ENCODE results near the gene IFRD2. TPM values are rescaled to one million over a fixed set of nuclear protein-coding genes. Genes with fewer than 3 reads are reported as not detected.

The IFRD2 gene
- total and polyA plus RNA-seq, 2 of the 13 experiments (the other 11 are each of a cell fraction or from before 2014, with no cell fraction given) = 32.8 to 96.1 TPM

GRCh38 chr3:50338965-50339364 is 46.7 kb upstream of the IFRD2 start:
- in situ Hi-C loops (cut with HindIII; ENCODE audit: extremely low pct_ligation_motif_present, low pct_unique_long_range_greater_than_20kb) (no loop called here), intact Hi-C loops (cut with micrococcal nuclease; ENCODE audit: unreplicated experiment) (no loop called here)
- FAIRE-seq = no peak
- Histone ChIP-seq H3K27me3 (ENCODE audit: control insufficient read depth in 1 of 2, insufficient read depth in 2 of 2, low read length in 2 of 2) (peaks cover 1 to 2% of the 10 kb centered on the region in 2 experiments; a peak in 1 of 5 replicates), H2AFZ (ENCODE audit: low read length) (no peak overlapping the region), H3K9me3 (ENCODE audit: low read length) (no peaks in the 10 kb centered on the region), H3K4me2 (ENCODE audit: low read depth, low read length) (no peak overlapping the region), H3K4me1 (ENCODE audit: insufficient read depth, low read length) (peaks cover 61% of the 10 kb centered on the region), H3K79me2 (ENCODE audit: insufficient read depth, low read length) (peaks cover 29% of the 10 kb centered on the region), H3K9ac (ENCODE audit: insufficient read depth, low read depth, low read length) (no peak overlapping the region), H3K27ac (ENCODE audit: extremely low read length, insufficient read depth, low read length) (no peak overlapping the region), H3K4me3 (replicated peaks in 1 of 3; ENCODE audit: insufficient read depth in 1 of 3, low read depth in 2 of 3, low read length in 3 of 3) (no peak overlapping the region), H4K20me1 (ENCODE audit: insufficient read depth, low read length) (peaks cover 5% of the 10 kb centered on the region), H3K36me3 (replicated peaks in 1 of 2; ENCODE audit: control insufficient read depth in 1 of 2, insufficient read depth in 2 of 2, low read length in 2 of 2) (peaks cover 3 to 6% of the 10 kb centered on the region in 2 experiments; a peak in 1 of 5 replicates)
- ATAC-seq = no peak
- ChIA-PET POLR2A (interaction anchor here (3.4 kb wide), 1 partner anchor 11 kb away, joined by 60 read pairs; the partner anchor contains the start of genes CYB561D2 and NPRL2), CTCF (ENCODE audit: low intra/inter-chr PET ratio, low total read pairs) (no interaction called here)
- BruUV-seq (replicated peaks) = no TSS peak
- 90% methylated on average over 5 of the region's 5 CpGs for WGBS (ENCODE audit: low lambda C conversion rate)
- no peak for DNase-seq (ENCODE audit: low spot score)
- no peak for TF ChIP-seq PBX3 (CRISPR knock-in tag; IDR thresholded peaks at IDR 0.05; ENCODE audit: borderline replicate concordance)
- TF ChIP-seq ZNF775 (CRISPR knock-in tag; IDR thresholded peaks at IDR 0.05; ENCODE audit: borderline replicate concordance) = no peak
- no peak for TF ChIP-seq ZNF296 (CRISPR knock-in tag; conservative IDR thresholded peaks at IDR 0.05)
- TF ChIP-seq TEAD3 (CRISPR knock-in tag; optimal IDR thresholded peaks at IDR 0.05; ENCODE audit: borderline replicate concordance) = no peak
- no peak for TF ChIP-seq HNRNPLL (IDR thresholded peaks at IDR 0.05; ENCODE audit: low read depth, low read length, poor library complexity, severe bottlenecking)
- no peak for TF ChIP-seq CAMTA2 (CRISPR knock-in tag; IDR thresholded peaks at IDR 0.05; ENCODE audit: borderline replicate concordance)
- TF ChIP-seq TRIM22 (IDR thresholded peaks at IDR 0.05) = no peak
- no peak for TF ChIP-seq NFYC (CRISPR knock-in tag; IDR thresholded peaks at IDR 0.05)
- TF ChIP-seq ZNF260 (CRISPR knock-in tag; IDR thresholded peaks at IDR 0.05; ENCODE audit: borderline replicate concordance, low read depth) = no peak

All from HepG2 (cell line).